SU-DHL-6 (cell line): ENCODE measurements around the gene NPM1.

ENCODE experiments used
- EZH2phosphoT487 ChIP-seq: fragments of 200-600 bp; sonication (generic), shearing (Covaris generic); conservative IDR thresholded peaks from 2 replicates; pipeline ENCODE4 v1.6.1; 2018; ENCODE audit warnings: mild to moderate bottlenecking, antibody characterized with exemption, low read length, moderate library complexity, mixed read lengths
- TF ChIP-seq, protein P1 (sequence below): fragments of 200-600 bp; sonication (generic); IDR thresholded peaks from one replicate; pipeline ENCODE4 v1.5.1; 2017; ENCODE audit warnings: antibody characterized with exemption, mild to moderate bottlenecking, low read length, moderate library complexity; ENCODE audit not compliant: insufficient read depth, poor library complexity, severe bottlenecking

DNA sequence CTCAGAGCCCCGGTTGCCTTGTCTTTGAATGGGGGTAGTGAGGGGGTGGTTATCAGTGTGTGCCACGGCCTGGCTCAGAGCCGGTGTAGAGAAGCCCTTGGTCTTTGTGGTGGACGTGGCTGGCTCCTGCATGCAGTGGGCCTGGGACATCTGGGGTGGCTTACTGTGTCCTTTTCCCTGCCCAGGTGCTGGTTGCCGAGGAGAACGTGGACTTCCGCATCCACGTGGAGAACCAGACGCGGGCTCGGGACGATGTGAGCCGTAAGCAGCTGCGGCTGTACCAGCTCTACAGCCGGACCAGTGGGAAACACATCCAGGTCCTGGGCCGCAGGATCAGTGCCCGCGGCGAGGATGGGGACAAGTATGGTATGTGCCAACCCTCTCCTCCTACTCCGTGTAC lies 48.3 kb downstream of the NPM1 start:
- TF ChIP-seq, protein P1, sequence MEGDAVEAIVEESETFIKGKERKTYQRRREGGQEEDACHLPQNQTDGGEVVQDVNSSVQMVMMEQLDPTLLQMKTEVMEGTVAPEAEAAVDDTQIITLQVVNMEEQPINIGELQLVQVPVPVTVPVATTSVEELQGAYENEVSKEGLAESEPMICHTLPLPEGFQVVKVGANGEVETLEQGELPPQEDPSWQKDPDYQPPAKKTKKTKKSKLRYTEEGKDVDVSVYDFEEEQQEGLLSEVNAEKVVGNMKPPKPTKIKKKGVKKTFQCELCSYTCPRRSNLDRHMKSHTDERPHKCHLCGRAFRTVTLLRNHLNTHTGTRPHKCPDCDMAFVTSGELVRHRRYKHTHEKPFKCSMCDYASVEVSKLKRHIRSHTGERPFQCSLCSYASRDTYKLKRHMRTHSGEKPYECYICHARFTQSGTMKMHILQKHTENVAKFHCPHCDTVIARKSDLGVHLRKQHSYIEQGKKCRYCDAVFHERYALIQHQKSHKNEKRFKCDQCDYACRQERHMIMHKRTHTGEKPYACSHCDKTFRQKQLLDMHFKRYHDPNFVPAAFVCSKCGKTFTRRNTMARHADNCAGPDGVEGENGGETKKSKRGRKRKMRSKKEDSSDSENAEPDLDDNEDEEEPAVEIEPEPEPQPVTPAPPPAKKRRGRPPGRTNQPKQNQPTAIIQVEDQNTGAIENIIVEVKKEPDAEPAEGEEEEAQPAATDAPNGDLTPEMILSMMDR = no peak
- TF ChIP-seq EZH2phosphoT487 = no peak
